GM23338 (cell line): ENCODE results near the gene YIPF2. TPM values are rescaled to one million over a fixed set of nuclear protein-coding genes. Genes with fewer than 3 reads are reported as not detected.

ENCODE experiments used
- ATAC-seq: fragments of 200-7000 bp; cut with Tn5 transposase; 3 replicates; pipeline ENCODE4 v1.9.1; 2020
- DNase-seq: peaks from one replicate; pipeline ENCODE4 v3.0.0-alpha.2; 2015; ENCODE audit warnings: low spot score
- H2AFZ ChIP-seq: fragments of 200-600 bp; sonication (generic); 2 replicates; pipeline ENCODE4 v1.8.0; 2016; ENCODE audit warnings: antibody characterized with exemption, mild to moderate bottlenecking, moderate library complexity
- H3F3A ChIP-seq: fragments of 200-600 bp; sonication (generic); replicated peaks from 2 replicates; pipeline ENCODE4 v1.8.0; 2017; ENCODE audit warnings: antibody characterized with exemption, mixed run types, low read depth
- H3K27ac ChIP-seq: fragments of 200-600 bp; sonication (generic); 2 replicates; pipeline ENCODE4 v1.6.1; 2016; ENCODE audit warnings: low read depth
- H3K27me3 ChIP-seq: fragments of 200-600 bp; sonication (generic); 2 replicates; pipeline ENCODE4 v1.8.0; 2016; ENCODE audit warnings: mild to moderate bottlenecking, mixed run types, moderate library complexity; ENCODE audit not compliant: insufficient read depth
- H3K36me3 ChIP-seq: fragments of 200-600 bp; sonication (generic); 2 replicates; pipeline ENCODE4 v1.8.0; 2016; ENCODE audit warnings: mild to moderate bottlenecking; ENCODE audit not compliant: insufficient read depth
- H3K4me1 ChIP-seq: fragments of 200-600 bp; sonication (generic); 2 replicates; pipeline ENCODE4 v1.8.0; 2016; ENCODE audit warnings: mild to moderate bottlenecking, moderate library complexity; ENCODE audit not compliant: insufficient read depth
- H3K4me2 ChIP-seq: fragments of 200-600 bp; sonication (generic); 2 replicates; pipeline ENCODE4 v1.7.1; 2017; ENCODE audit warnings: mixed run types
- H3K4me3 ChIP-seq: fragments of 200-600 bp; sonication (generic); 2 replicates; pipeline ENCODE4 v1.6.1; 2016; ENCODE audit warnings: mixed run types
- H3K79me2 ChIP-seq: fragments of 200-600 bp; sonication (generic); replicated peaks from 2 replicates; pipeline ENCODE4 v1.8.0; 2017; ENCODE audit warnings: mild to moderate bottlenecking; ENCODE audit not compliant: insufficient read depth
- H3K9me2 ChIP-seq: fragments of 200-600 bp; sonication (generic); 2 replicates; pipeline ENCODE4 v1.8.0; 2017; ENCODE audit not compliant: insufficient read depth
- H4K20me1 ChIP-seq: fragments of 200-600 bp; sonication (generic); replicated peaks from 2 replicates; pipeline ENCODE4 v1.8.0; 2017; ENCODE audit warnings: mild to moderate bottlenecking; ENCODE audit not compliant: insufficient read depth
- H3K27ac Mint-ChIP-seq: 2 replicates; pipeline ENCODE4 v1.8.0; 2020; ENCODE audit warnings: inconsistent platforms, mild to moderate bottlenecking, moderate library complexity, mixed read lengths
- H3K27me3 Mint-ChIP-seq: 3 replicates; pipeline ENCODE4 v1.8.0; 2022; ENCODE audit warnings: low read depth, mild to moderate bottlenecking, moderate library complexity, mixed read lengths, inconsistent platforms; ENCODE audit not compliant: insufficient read depth, poor library complexity
- H3K36me3 Mint-ChIP-seq: 3 replicates; pipeline ENCODE4 v1.8.0; 2021; ENCODE audit warnings: low read depth, mild to moderate bottlenecking, inconsistent platforms, moderate library complexity, mixed read lengths
- H3K4me1 Mint-ChIP-seq: 3 replicates; pipeline ENCODE4 v1.8.0; 2020; ENCODE audit warnings: mild to moderate bottlenecking, inconsistent platforms, mixed read lengths
- H3K4me3 Mint-ChIP-seq: 3 replicates; pipeline ENCODE4 v1.8.0; 2021; ENCODE audit warnings: moderate library complexity, mild to moderate bottlenecking, inconsistent platforms, mixed read lengths
- H3K9me3 Mint-ChIP-seq: 3 replicates; pipeline ENCODE4 v1.8.0; 2020; ENCODE audit warnings: moderate library complexity, mild to moderate bottlenecking, inconsistent platforms, mixed read lengths
- CREB1 ChIP-seq: fragments of 250-450 bp; sonication (Bioruptor Pico); IDR thresholded peaks from 2 replicates; pipeline ENCODE4 v1.5.0; 2020; ENCODE audit warnings: low read depth, mild to moderate bottlenecking, moderate library complexity
- ETS1 ChIP-seq: IDR thresholded peaks from 2 replicates; pipeline ENCODE4 v1.6.1; 2016; ENCODE audit warnings: antibody characterized with exemption
- EZH2 ChIP-seq: fragments of 200-600 bp; sonication (generic); IDR thresholded peaks from one replicate; pipeline ENCODE4 v1.8.0; 2017; ENCODE audit warnings: antibody characterized with exemption, mild to moderate bottlenecking, low read depth; ENCODE audit not compliant: unreplicated experiment
- NANOG ChIP-seq: IDR thresholded peaks from 2 replicates; pipeline ENCODE4 v1.6.1; 2016; ENCODE audit warnings: antibody characterized with exemption, borderline replicate concordance
- ZNF114 ChIP-seq: fragments of 250-450 bp; sonication (Bioruptor Pico); IDR thresholded peaks from 2 replicates; pipeline ENCODE4 v1.5.0; 2020; ENCODE audit warnings: mild to moderate bottlenecking, moderate library complexity
- ZNF331 ChIP-seq: fragments of 250-450 bp; sonication (Bioruptor Pico); IDR thresholded peaks from 2 replicates; pipeline ENCODE4 v1.5.0; 2020; ENCODE audit warnings: low read depth, mild to moderate bottlenecking, moderate library complexity
- polyA plus RNA-seq: library from polyadenylated mRNA; unstranded; fragments of >200 nt; fragmentation: Nextera tagmentation; extraction: Ambion mirVana; gene quantifications from 2 replicates; pipeline ENCODE4 v1.2.1, GENCODE V29; 2016
- total RNA-seq: library from RNA; depleted of rRNA; stranded (reverse); fragments of >200 nt; shearing (Covaris generic); gene quantifications from 2 replicates; pipeline ENCODE4 v1.2.3, GENCODE V29; 2014
- TF ChIP-seq, protein P1 (sequence below): IDR thresholded peaks from one replicate; pipeline ENCODE4 v1.6.1; 2018; ENCODE audit warnings: antibody characterized with exemption; ENCODE audit not compliant: unreplicated experiment
- TF ChIP-seq, protein P2 (sequence below), 2 experiments: fragments of 200-600 bp in 1 of 2; sonication (generic) in 1 of 2; conservative IDR thresholded peaks; 2 replicates each; pipeline versions ENCODE4 v1.5.1 to v1.6.1; 2016 to 2017; ENCODE audit warnings: antibody characterized with exemption in 2 of 2, low read depth in 2 of 2, mild to moderate bottlenecking in 2 of 2, moderate library complexity in 1 of 2

Gene YIPF2
- total and polyA plus RNA-seq, 2 experiments from 2014 or later, result 36.3 to 63.7 TPM

DNA sequence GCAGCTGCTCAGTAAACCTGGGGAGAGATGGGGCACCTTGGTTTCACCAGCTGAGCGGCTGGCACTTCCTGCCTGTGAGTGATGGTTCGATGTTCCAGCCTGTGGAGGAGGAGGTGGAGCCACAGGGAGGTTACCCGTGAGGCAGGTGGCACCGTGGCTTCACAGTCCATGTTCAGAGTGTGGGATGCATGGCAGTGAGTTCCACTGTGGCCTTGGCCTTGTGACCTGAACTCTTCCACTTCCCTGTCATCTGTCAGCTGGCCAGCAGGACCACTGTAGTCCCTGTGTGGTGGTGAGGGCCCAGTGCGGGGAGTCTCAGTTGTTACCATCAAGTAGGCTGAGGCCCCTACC, 49.3 kb upstream of the YIPF2 start:
- H3F3A ChIP-seq, result 0 out of 2 replicates have a peak, but pooled peaks cover 15% of the 10 kb centered on the region
- DNase-seq (no peak), ATAC-seq (no peak)
- Mint-ChIP-seq H3K27me3 (peaks cover 4% of the 10 kb centered on the region), H3K36me3 (peaks cover 25% of the 10 kb centered on the region), H3K9me3 (peaks cover 7% of the 10 kb centered on the region), H3K4me3 (no peak overlapping the region), H3K27ac (no peak overlapping the region), H3K4me1 (peaks cover 21% of the 10 kb centered on the region; the same call in 2 of the 3 replicates)
- no peak overlapping the region for H3K4me3 ChIP-seq
- no peaks in the 10 kb centered on the region for H3K27me3 ChIP-seq
- H3K4me2 ChIP-seq, result no peak overlapping the region
- peaks cover 100% of the 10 kb centered on the region for H3K79me2 ChIP-seq
- H3K4me1 ChIP-seq, result no peaks in the 10 kb centered on the region; the same call in none of the 2 replicates
- TF ChIP-seq CREB1 (CRISPR knock-in tag) (no peak), NANOG (no peak), EZH2 (no peak), ETS1 (no peak), ZNF331 (CRISPR knock-in tag) (no peak)
- TF ChIP-seq, protein P1, sequence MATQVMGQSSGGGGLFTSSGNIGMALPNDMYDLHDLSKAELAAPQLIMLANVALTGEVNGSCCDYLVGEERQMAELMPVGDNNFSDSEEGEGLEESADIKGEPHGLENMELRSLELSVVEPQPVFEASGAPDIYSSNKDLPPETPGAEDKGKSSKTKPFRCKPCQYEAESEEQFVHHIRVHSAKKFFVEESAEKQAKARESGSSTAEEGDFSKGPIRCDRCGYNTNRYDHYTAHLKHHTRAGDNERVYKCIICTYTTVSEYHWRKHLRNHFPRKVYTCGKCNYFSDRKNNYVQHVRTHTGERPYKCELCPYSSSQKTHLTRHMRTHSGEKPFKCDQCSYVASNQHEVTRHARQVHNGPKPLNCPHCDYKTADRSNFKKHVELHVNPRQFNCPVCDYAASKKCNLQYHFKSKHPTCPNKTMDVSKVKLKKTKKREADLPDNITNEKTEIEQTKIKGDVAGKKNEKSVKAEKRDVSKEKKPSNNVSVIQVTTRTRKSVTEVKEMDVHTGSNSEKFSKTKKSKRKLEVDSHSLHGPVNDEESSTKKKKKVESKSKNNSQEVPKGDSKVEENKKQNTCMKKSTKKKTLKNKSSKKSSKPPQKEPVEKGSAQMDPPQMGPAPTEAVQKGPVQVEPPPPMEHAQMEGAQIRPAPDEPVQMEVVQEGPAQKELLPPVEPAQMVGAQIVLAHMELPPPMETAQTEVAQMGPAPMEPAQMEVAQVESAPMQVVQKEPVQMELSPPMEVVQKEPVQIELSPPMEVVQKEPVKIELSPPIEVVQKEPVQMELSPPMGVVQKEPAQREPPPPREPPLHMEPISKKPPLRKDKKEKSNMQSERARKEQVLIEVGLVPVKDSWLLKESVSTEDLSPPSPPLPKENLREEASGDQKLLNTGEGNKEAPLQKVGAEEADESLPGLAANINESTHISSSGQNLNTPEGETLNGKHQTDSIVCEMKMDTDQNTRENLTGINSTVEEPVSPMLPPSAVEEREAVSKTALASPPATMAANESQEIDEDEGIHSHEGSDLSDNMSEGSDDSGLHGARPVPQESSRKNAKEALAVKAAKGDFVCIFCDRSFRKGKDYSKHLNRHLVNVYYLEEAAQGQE, result no peak
- no peaks in the 10 kb centered on the region for H3K9me2 ChIP-seq
- no peaks in the 10 kb centered on the region for H3K36me3 ChIP-seq
- no peak overlapping the region for H2AFZ ChIP-seq
- H4K20me1 ChIP-seq, result peaks cover 74% of the 10 kb centered on the region
- H3K27ac ChIP-seq, result no peak overlapping the region

DNA sequence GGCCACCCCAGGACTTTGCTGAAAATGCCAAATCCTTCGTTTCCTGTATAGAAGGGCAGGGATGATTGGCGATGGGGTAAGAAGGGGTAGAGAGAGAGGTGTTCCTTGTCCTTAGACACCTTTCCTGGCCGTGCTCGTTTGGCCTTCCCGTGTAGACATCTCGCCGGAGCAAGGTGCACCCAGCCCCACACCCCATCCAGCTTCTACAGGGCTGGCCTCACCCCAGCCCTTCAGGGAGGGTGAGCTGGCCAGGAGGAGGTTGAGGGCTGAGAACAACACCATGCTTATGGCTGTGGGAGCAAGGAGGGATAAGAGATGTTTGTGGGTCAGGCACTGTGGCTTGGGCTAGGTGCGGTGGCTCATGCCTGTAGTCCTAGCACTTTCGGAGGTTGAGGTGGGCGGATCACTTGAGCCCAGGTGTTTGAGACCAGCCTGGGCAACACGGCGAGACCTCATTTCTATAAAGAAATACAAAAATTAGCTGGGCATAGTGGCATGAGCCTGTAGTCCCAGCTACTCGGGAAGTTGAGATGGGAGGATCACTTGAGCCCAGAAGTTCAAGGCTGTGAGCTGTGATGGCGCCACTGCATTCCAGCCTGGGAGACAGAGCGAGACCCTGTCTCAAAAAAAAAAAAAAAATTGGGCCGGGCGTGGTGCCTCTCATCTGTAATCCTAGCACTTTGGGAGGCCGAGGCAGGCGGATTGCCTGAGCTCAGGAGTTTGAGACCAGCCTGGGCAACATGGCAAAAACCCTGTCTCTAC, 47.9 kb upstream of the YIPF2 start:
- Mint-ChIP-seq H3K36me3 (peaks cover 26% of the 10 kb centered on the region), H3K9me3 (peaks cover 7% of the 10 kb centered on the region), H3K27me3 (peaks cover 4% of the 10 kb centered on the region), H3K27ac (peak overlapping the region; percentile 5; the same call in 1 of the 2 replicates), H3K4me1 (peaks cover 18% of the 10 kb centered on the region; the same call in 2 of the 3 replicates), H3K4me3 (no peak overlapping the region)
- Histone ChIP-seq H3K9me2 (no peaks in the 10 kb centered on the region), H3K27me3 (no peaks in the 10 kb centered on the region), H3K4me3 (no peak overlapping the region), H4K20me1 (peaks cover 62% of the 10 kb centered on the region), H2AFZ (no peak overlapping the region), H3K4me1 (no peaks in the 10 kb centered on the region; the same call in none of the 2 replicates), H3K36me3 (no peaks in the 10 kb centered on the region), H3K79me2 (peaks cover 100% of the 10 kb centered on the region), H3K27ac (peak overlapping the region; percentile 72), H3K4me2 (no peak overlapping the region), H3F3A (0 out of 2 replicates have a peak, but pooled peaks cover 8% of the 10 kb centered on the region)
- DNase-seq, result no peak
- TF ChIP-seq ETS1 (no peak), ZNF114 (CRISPR knock-in tag) (no peak)
- TF ChIP-seq, protein P2, sequence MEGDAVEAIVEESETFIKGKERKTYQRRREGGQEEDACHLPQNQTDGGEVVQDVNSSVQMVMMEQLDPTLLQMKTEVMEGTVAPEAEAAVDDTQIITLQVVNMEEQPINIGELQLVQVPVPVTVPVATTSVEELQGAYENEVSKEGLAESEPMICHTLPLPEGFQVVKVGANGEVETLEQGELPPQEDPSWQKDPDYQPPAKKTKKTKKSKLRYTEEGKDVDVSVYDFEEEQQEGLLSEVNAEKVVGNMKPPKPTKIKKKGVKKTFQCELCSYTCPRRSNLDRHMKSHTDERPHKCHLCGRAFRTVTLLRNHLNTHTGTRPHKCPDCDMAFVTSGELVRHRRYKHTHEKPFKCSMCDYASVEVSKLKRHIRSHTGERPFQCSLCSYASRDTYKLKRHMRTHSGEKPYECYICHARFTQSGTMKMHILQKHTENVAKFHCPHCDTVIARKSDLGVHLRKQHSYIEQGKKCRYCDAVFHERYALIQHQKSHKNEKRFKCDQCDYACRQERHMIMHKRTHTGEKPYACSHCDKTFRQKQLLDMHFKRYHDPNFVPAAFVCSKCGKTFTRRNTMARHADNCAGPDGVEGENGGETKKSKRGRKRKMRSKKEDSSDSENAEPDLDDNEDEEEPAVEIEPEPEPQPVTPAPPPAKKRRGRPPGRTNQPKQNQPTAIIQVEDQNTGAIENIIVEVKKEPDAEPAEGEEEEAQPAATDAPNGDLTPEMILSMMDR (conservative IDR thresholded peaks at IDR 0.05; ENCODE audit: low read depth in 2 of 2), result no peak
- no peak for ATAC-seq
